ENCODE measurements around the gene CMTM6.
"Not testable (repeated sequence)": the region's sequence is repeated elsewhere in the genome, so short reads cannot be mapped to it uniquely, and the experiment has no call there.

The CMTM6 gene, protein sequence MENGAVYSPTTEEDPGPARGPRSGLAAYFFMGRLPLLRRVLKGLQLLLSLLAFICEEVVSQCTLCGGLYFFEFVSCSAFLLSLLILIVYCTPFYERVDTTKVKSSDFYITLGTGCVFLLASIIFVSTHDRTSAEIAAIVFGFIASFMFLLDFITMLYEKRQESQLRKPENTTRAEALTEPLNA

DNA sequence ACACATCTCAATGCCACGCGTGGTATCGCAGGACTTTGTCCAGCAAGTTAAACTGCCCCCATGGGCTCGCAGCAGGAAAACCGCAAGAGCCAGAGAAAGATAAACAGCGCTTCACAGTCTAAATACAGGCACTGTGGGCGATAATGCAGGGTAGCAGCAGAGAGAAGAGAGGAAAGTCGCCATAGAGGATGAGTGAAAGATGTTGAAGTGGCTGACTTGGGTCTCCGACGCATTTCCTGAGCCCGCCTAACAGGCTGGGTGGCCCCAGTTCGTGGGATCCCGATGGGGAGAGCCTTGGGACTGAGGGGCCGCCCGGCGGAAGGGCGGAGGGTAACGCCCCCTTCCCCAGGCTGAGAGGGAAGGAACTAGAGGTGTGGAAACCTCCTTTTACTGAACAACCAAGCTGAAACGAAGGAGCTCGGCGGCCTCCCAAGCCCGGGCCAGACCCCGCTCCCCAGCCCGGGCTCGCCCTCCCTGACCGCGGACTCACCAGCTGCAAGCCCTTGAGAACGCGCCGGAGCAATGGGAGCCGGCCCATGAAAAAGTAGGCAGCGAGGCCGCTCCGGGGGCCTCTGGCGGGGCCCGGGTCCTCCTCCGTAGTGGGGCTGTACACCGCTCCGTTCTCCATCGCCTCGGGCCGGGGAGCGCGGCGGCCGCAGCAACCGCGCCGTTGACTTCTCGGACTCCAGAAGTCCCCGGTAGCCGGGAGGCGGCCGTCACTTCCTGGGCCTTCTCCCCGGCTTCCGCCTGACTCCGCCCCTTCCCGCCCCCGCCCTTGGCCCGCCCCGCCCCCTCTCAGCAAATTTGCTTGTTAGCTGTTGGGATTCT lies at the start of gene CMTM6:
CMTM6 (minus strand) TSS at position 735 of the 828 bp plus-strand sequence; CDS start at position 628, 107 bp downstream.
- no peak for DNase-seq

GRCh38 chr3:32552013-32552412 lies 49.4 kb upstream of the CMTM6 start:
- DNase-seq, result no peak

GRCh38 chr3:32551496-32551895 lies 48.8 kb upstream of the CMTM6 start:
- no peak for DNase-seq

DNA sequence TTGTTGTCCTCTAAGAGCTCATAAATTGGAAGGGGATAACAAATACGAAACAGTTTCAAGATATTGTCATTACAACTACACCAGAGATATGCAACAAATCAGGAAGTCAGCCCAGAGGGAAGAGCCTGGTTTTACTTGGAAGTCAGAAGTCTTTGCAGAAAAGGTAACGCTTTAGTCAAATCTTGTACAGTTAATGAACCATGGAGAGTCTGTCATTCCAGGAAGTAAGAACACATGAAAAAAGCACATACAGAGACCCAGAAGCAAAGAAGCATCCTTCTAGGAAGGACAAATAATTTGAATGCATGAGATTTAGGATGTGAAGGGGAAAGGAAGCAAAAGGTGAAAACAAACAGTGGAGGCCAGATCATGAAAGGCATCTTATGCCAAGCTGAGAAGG lies 48.4 kb upstream of the CMTM6 start:
- no peak for DNase-seq

- no peak for DNase-seq
Measured at GRCh38 chr3:32545305-32545704, 42.7 kb upstream of the CMTM6 start.

DNA sequence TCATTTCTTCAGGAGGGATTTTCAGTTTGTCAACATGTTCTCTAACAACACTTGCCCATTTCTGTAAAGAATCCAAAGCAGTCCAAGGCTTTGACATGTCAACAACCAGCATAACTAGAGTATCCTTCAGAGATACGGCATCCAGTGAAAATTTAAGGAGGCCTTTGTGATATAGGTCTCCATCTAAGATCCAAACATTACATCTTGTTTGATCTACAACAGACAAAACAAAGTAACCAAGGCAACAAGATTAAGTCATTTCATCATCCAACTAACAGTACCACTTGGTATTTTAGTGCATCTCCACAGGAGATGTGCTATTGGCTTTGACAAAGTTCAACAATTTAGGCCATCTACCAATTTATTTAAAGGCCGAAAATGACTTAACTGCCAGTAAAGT lies 42.2 kb upstream of the CMTM6 start:
- no peak for DNase-seq

GRCh38 chr3:32542807-32543206 lies 40.2 kb upstream of the CMTM6 start:
- no peak for DNase-seq

GRCh38 chr3:32540899-32541298 lies 38.2 kb upstream of the CMTM6 start:
- no peak for DNase-seq

GRCh38 chr3:32532434-32532833 lies 29.8 kb upstream of the CMTM6 start:
- no peak for DNase-seq

DNA sequence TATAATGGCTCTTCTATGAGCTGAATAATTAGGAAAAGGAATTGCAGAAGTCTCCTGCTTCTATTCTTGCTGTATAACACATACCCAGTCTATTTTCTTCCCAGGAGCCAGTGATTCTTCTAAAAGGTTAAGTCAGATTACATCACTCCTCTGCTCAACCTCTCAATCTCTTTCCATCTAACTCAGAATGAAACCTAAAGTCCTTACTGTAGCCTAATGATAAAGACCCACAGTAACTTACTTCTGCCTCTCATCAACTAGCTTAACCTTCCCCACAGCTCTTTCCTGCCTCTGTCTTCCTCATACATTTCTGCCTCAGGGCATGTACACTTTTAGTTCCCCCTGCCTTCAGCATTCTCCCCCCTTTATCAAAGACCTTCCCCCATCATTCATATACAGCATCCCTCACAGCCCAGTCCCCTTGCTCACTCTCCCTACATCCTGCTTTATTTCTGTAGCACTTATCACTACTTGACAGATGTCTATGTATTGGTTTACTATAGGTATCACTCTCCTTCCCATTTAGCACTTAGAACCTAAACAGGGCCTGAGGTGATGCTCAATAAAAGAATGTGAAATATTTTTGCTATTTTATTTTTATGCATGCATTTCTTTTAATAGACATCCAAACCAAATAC lies 28.5 kb upstream of the CMTM6 start:
- DNase-seq, result no peak

DNA sequence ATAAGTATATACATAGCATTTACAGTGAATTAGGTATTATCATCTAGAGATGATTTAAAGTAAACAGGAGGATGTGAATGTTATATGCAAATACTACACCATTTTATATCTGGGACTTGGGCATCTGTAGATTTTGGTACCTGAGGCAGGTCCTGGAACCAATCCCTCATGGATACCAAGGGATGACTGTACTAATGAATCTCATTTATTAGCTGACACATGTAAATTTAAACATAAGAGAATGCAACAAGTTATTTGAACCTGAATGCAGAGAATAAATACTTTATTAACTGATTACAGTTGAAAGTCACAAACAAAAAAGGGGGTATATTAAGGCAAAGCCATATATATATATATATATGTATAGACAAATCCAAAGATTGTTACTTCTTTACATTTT lies 23.1 kb upstream of the CMTM6 start:
- DNase-seq, result no peak

DNA sequence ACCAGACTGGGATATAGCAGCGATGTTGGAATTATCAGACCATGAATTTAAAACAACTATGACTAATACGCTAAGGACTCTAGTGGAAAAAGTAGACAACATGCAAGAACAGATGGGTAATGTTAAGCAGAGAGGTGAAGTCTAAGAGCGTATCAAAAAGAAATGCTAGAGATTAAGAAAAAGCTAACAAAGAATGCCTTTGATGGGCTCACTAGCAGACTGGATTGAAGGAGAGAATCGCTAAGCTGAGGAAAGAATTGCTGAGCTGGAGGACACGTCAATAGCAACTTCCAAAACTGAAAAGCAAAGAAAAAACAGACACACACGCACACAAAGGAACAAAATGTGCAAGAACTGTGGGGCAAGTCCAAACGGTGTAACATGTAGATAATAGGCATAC lies 20.0 kb upstream of the CMTM6 start:
- no peak for DNase-seq

DNA sequence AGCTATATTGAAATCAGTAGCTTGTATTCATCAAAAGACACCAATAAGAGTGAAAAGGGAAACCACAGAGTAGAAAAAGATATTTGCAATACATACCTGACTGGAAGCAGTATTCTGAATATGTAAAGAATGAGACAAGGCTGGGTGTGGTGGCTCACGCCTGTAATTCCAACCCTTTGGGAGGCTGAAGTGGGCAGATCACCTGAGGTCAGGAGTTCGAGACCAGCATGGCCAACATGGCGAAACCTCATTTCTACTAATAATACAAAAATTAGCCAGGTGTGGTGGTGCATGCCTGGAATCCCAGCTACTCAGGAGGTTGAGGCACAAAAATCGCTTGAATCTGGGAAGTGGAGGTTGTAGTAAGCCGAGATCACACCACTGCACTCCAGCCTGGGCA lies 16.3 kb upstream of the CMTM6 start:
- DNase-seq, result not testable (repeated sequence)

DNA sequence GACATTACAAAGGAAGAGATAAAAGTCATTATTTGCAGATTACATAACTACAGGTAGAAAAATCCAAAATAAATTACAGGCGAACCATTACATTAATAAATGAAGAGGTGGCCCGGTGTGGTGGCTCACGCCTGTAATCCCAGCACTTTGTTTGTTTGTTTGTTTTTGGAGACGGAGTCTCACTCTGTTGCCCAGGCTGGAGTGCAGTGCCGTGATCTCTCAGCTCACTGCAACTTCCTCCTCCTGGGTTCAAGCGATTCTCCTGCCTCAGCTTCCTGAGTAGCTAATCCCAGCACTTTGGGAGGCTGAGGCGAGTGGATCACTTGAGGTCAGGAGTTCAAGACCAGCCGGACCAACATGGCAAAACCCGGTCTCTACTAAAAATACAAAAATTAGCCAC lies 14.1 kb upstream of the CMTM6 start:
- not testable (repeated sequence) for DNase-seq

DNA sequence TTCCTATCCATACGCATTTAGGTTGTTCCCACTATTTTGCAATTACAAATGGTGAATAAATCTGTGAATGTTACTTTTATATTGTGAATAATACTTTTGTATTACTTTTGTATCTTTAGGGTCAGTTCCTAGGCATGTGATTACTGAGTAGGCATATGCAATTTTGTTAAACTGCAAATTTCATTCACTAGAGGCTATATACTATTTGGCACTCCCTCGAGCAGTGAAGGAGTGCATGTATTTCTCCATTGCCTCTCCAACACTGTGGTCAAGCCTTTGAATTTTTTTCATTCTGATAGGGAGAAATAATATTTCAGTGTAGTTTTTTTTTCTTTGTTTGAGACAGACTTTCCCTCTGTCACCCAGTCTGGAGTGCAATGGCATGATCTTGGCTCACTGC lies 8.4 kb upstream of the CMTM6 start:
- no peak for DNase-seq

DNA sequence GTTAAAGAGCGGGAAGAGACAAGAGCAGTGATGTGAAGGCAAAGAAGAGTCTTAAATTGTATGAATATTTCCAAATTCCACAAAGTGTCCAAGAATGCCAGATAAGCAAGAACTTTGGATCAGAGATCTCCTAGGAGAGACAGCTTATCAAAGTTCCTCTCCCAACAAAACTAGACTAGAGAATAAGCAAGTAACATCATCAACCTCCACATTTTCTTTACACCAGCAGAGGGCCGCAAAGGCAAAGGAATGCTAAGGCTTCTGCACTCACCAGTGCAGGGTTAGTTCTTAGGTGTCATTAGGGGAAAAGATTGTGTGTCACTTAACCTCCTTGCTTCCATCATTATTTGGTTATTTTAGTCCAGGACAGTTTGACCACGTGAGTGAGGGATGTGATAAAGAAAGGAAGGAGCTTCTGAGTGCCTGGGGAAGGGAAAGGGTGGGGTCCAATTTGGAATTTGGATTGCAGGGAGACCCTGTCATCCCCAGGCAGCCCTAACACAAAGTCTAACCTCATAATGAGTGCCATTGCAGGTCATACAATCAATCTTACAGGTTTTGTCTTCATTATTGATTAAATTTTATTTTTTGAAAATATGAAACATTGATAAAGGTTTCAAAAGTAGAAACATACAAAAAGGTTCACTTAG lies 7.5 kb upstream of the CMTM6 start:
- peak; percentile 30 for DNase-seq

- DNase-seq, result no peak
Measured at GRCh38 chr3:32508711-32509110, 6.1 kb upstream of the CMTM6 start.

- no peak for DNase-seq
Measured at GRCh38 chr3:32506466-32506865, 3.8 kb upstream of the CMTM6 start.

DNA sequence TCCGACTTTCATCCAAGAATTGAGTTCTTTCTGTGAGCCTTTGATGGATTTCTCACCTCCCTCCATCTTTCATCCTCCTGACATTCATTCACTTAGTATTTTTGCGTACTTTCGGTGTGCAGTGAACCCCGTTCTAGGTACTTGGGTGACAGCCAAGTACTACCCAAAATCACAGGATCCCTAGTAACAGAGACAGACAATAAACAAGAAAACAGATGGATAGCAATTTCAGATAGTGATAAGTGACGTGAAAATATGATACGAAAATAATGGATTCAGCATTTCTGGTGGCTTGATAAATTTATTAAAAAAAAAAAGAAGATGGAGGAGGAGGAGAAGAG lies 264 bp upstream of the CMTM6 start:
- no peak for DNase-seq

- no peak for DNase-seq
Measured at GRCh38 chr3:32501783-32502117, 902 bp downstream of the CMTM6 start.

DNA sequence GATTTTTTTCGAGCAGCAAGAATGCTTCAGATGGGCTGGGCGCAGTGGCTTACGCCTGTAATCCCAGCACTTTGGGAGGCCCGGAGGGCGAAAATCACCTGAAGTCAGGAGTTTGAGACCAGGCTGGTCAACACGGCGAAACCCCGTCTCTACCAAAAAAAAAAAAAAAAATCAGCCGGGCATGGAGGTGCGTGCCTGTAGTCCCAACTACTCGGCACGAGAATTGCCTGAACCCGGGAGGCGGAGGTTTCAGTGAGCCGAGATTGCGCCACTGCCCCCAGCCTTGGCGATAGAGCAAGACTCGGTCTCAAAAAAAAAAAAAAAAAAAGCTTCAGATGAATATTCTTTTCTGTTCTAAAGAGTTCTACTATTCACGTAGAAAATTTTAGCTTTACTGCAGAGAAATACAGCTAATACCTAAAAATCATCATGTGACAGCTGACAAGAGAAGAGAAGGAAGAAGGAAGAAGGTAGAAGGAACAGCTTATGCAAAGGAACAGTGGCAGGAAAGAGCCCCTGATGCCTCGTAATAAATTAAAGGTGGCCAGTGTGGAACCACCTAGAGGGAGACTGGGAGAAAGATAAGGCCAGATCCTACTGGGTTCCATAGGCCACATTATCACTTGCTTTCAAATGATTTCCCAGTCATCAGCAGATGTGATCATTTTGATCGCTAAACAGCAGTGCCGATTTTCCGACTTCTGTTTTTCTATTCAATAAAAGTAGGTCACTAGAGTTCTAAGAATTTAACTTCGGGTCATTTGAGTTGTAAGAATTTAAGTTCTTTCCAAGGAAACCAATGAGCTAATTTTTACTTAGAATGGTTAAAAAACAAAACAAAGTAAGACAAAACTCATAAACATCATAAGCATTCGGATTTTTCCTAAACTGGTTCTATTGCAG lies 1.5 kb downstream of the CMTM6 start:
- no peak for DNase-seq

- DNase-seq, result no peak
Measured at GRCh38 chr3:32500231-32500630, 2.4 kb downstream of the CMTM6 start.

GRCh38 chr3:32499585-32499984 lies 3.1 kb downstream of the CMTM6 start:
- no peak for DNase-seq

All from NCI-H1694 (cell line).